Colonic mucosa (tissue), 4 donors: ENCODE results near the gene RIMS1. TPM values are rescaled to one million over a fixed set of nuclear protein-coding genes. Genes with fewer than 3 reads are reported as not detected.

Experiments
- DNase-seq: peaks from one replicate; pipeline ENCODE4 v3.0.0-alpha.2; 2020
- H3K27ac ChIP-seq: fragments of 200-600 bp; one replicate; pipeline ENCODE4 v1.8.0; 2021
- H3K27me3 ChIP-seq: fragments of 200-600 bp; one replicate; pipeline ENCODE4 v1.8.0; 2021
- H3K36me3 ChIP-seq: fragments of 200-600 bp; one replicate; pipeline ENCODE4 v1.8.0; 2021
- H3K4me1 ChIP-seq: fragments of 200-600 bp; one replicate; pipeline ENCODE4 v1.8.0; 2021; ENCODE audit warnings: mild to moderate bottlenecking
- H3K4me3 ChIP-seq: fragments of 200-600 bp; one replicate; pipeline ENCODE4 v1.8.0; 2021
- H3K9ac ChIP-seq, 2 donors: one replicate each; pipeline ENCODE4 v1.7.0; 2013; ENCODE audit warnings: control low read depth in 2 of 2, low read depth in 2 of 2, low read length in 2 of 2
- H3K9me3 ChIP-seq: fragments of 200-600 bp; one replicate; pipeline ENCODE4 v1.8.0; 2021
- intact Hi-C: fragments of 100-400 bp; cut with DNase I; formaldehyde crosslinking; loops from one replicate; pipeline ENCODE4 v1.14.1; 2022
- total RNA-seq, 2 donors: library from RNA; stranded (reverse); fragmentation: NEBNext Ultra II Directional in 1 of 2; extraction: Animal tissue kit (Norgen Biotek cat#: 25700) in 1 of 2; gene quantifications; one replicate each; pipeline ENCODE4 v1.2.1, GENCODE V29; 2021
- TF ChIP-seq, protein P1 (sequence below): fragments of 200-600 bp; IDR thresholded peaks from one replicate; pipeline ENCODE4 v1.8.0; 2022; ENCODE audit warnings: antibody characterized with exemption, mild to moderate bottlenecking
- donor health status: healthy.
- donor health status: DM: no; HTN: no; CAD: no.
- donor health status: DM: no; HTN: no; CAD: no.

The RIMS1 gene
- total RNA-seq = under 1 TPM; 0.17 to 0.56 TPM

GRCh38 chr6:71886184-71887005 is at the start of gene RIMS1:
RIMS1 (plus strand) TSS chr6:71886550; CDS start chr6:71887024, 474 bp downstream.
- Histone ChIP-seq H3K4me3 (no peak within 1 kb of the TSS), H3K27me3 (peaks cover 7% of the 10 kb centered on the region), H3K9me3 (no peaks in the 10 kb centered on the region), H3K9ac (no peak within 1 kb of the TSS), H3K27ac (no peak within 1 kb of the TSS), H3K4me1 (no peaks in the 10 kb centered on the region), H3K36me3 (no peaks in the 10 kb centered on the region)
- DNase-seq = no peak
- intact Hi-C loops = no loop called here
- TF ChIP-seq, protein P1, sequence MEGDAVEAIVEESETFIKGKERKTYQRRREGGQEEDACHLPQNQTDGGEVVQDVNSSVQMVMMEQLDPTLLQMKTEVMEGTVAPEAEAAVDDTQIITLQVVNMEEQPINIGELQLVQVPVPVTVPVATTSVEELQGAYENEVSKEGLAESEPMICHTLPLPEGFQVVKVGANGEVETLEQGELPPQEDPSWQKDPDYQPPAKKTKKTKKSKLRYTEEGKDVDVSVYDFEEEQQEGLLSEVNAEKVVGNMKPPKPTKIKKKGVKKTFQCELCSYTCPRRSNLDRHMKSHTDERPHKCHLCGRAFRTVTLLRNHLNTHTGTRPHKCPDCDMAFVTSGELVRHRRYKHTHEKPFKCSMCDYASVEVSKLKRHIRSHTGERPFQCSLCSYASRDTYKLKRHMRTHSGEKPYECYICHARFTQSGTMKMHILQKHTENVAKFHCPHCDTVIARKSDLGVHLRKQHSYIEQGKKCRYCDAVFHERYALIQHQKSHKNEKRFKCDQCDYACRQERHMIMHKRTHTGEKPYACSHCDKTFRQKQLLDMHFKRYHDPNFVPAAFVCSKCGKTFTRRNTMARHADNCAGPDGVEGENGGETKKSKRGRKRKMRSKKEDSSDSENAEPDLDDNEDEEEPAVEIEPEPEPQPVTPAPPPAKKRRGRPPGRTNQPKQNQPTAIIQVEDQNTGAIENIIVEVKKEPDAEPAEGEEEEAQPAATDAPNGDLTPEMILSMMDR = no peak

DNA sequence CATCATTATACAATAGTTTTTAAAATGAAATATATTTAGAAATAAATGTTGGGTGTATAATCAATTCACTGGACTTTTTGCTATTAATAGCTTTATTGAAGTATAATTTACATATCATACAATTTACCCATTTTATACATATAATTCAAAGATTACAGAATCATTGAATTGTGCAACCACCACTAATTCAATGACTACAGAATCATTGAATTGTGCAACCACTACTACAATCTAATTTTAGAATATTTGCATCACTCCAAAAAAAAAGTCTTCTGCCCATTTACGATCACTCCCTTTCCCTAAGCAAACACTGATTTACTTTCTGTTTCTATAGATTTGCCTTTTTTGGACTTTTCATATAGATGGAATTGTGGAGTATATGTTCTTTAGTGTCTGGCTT is 35.1 kb upstream of the RIMS1 start:
- no peak for DNase-seq
- Histone ChIP-seq H3K9ac (no peak overlapping the region), H3K4me3 (no peak overlapping the region), H3K36me3 (no peaks in the 10 kb centered on the region), H3K4me1 (no peaks in the 10 kb centered on the region), H3K9me3 (no peaks in the 10 kb centered on the region), H3K27me3 (no peaks in the 10 kb centered on the region), H3K27ac (no peak overlapping the region)
- TF ChIP-seq, protein P1 = no peak
- intact Hi-C loops = no loop called here

- no peak for DNase-seq
- Histone ChIP-seq H3K36me3 (no peaks in the 10 kb centered on the region), H3K27ac (no peak overlapping the region), H3K4me1 (no peaks in the 10 kb centered on the region), H3K9me3 (no peaks in the 10 kb centered on the region), H3K9ac (no peak overlapping the region), H3K27me3 (no peaks in the 10 kb centered on the region), H3K4me3 (no peak overlapping the region)
- intact Hi-C loops = no loop called here
- TF ChIP-seq, protein P1 = no peak
Observed at GRCh38 chr6:71852948-71853347, 33.4 kb upstream of the RIMS1 start.

DNA sequence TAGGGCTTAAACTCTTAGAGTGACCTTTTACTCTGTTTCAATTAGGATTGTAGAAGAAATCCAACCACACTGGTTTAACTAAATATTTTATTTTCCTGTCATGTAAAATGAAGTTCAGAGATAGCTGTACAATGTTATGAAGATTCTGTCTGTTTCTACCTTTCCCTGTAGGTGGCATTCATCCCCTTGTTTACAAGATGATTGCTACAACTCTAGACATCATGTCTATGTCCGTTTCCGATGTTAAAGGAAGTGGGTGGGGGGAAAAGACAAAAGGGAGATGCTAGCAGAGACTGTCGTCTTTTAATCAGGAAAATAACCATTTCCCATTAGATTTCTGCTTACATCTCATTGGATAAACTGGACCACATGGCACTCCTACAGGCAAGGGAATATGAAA is 30.9 kb upstream of the RIMS1 start:
- Histone ChIP-seq H3K9me3 (no peaks in the 10 kb centered on the region), H3K4me3 (no peak overlapping the region), H3K4me1 (no peaks in the 10 kb centered on the region), H3K27me3 (no peaks in the 10 kb centered on the region), H3K9ac (no peak overlapping the region), H3K36me3 (no peaks in the 10 kb centered on the region), H3K27ac (no peak overlapping the region)
- intact Hi-C loops = no loop called here
- TF ChIP-seq, protein P1 = no peak
- no peak for DNase-seq

- intact Hi-C loops = no loop called here
- no peak for DNase-seq
- no peaks in the 10 kb centered on the region for H3K9me3 ChIP-seq
- no peaks in the 10 kb centered on the region for H3K4me1 ChIP-seq
- no peak overlapping the region for H3K9ac ChIP-seq
- no peak overlapping the region for H3K27ac ChIP-seq
- TF ChIP-seq, protein P1 = no peak
- H3K36me3 ChIP-seq = no peaks in the 10 kb centered on the region
- no peak overlapping the region for H3K4me3 ChIP-seq
- H3K27me3 ChIP-seq = no peaks in the 10 kb centered on the region
Observed at GRCh38 chr6:71879016-71879415, 7.3 kb upstream of the RIMS1 start.
